ENCODE results near the gene GAB2. TPM values are rescaled to one million over a fixed set of nuclear protein-coding genes. Genes with fewer than 3 reads are reported as not detected.
"Not testable (repeated sequence)": the region's sequence is repeated elsewhere in the genome, so short reads cannot be mapped to it uniquely, and the experiment has no call there.

The GAB2 gene
- total RNA-seq, 1 donor from 2014 or later = 6.6 TPM

GRCh38 chr11:78284260-78284659, 133.4 kb downstream of the GAB2 start:
- no peak overlapping the region for H3K4me3 ChIP-seq (ENCODE audit: low read depth, low read length)
- no peak for FAIRE-seq

GRCh38 chr11:78282821-78283220, 134.8 kb downstream of the GAB2 start:
- no peak for TF ChIP-seq CTCF (IDR thresholded peaks at IDR 0.05; ENCODE audit: insufficient read depth, low read length, severe bottlenecking)
- no peak for FAIRE-seq
- no peak for DNase-seq (ENCODE audit: low read depth)
- H3K27me3 ChIP-seq (ENCODE audit: control insufficient read depth, insufficient read depth, low read length) = no peaks in the 10 kb centered on the region
- H3K36me3 ChIP-seq (ENCODE audit: control insufficient read depth, insufficient read depth, low read length) = no peaks in the 10 kb centered on the region
- H3K4me3 ChIP-seq (ENCODE audit: low read depth, low read length) = no peak overlapping the region

More at GRCh38 chr11:78284260-78284659, 133.4 kb downstream of the GAB2 start:
- no peak for TF ChIP-seq CTCF (IDR thresholded peaks at IDR 0.05; ENCODE audit: insufficient read depth, low read length, severe bottlenecking)
- no peaks in the 10 kb centered on the region for H3K36me3 ChIP-seq (ENCODE audit: control insufficient read depth, insufficient read depth, low read length)
- DNase-seq (ENCODE audit: low read depth) = no peak
- no peaks in the 10 kb centered on the region for H3K27me3 ChIP-seq (ENCODE audit: control insufficient read depth, insufficient read depth, low read length)

GRCh38 chr11:78281511-78281910, 136.1 kb downstream of the GAB2 start:
- H3K36me3 ChIP-seq (ENCODE audit: control insufficient read depth, insufficient read depth, low read length) = no peaks in the 10 kb centered on the region
- H3K4me3 ChIP-seq (ENCODE audit: low read depth, low read length) = no peak overlapping the region
- DNase-seq (ENCODE audit: low read depth) (no peak), FAIRE-seq (no peak)
- H3K27me3 ChIP-seq (ENCODE audit: control insufficient read depth, insufficient read depth, low read length) = no peaks in the 10 kb centered on the region
- TF ChIP-seq CTCF (IDR thresholded peaks at IDR 0.05; ENCODE audit: insufficient read depth, low read length, severe bottlenecking) = no peak

GRCh38 chr11:78277314-78277994, 140.2 kb downstream of the GAB2 start:
- DNase-seq (ENCODE audit: low read depth) (no peak), FAIRE-seq (no peak)
- no peak for TF ChIP-seq CTCF (IDR thresholded peaks at IDR 0.05; ENCODE audit: insufficient read depth, low read length, severe bottlenecking)
- Histone ChIP-seq H3K27me3 (ENCODE audit: control insufficient read depth, insufficient read depth, low read length) (no peaks in the 10 kb centered on the region), H3K36me3 (ENCODE audit: control insufficient read depth, insufficient read depth, low read length) (no peaks in the 10 kb centered on the region), H3K4me3 (ENCODE audit: low read depth, low read length) (no peak overlapping the region)

GRCh38 chr11:78276311-78276710, 141.3 kb downstream of the GAB2 start:
- no peak for FAIRE-seq
- TF ChIP-seq CTCF (IDR thresholded peaks at IDR 0.05; ENCODE audit: insufficient read depth, low read length, severe bottlenecking) = no peak

GRCh38 chr11:78274739-78275138, 142.9 kb downstream of the GAB2 start:
- Histone ChIP-seq H3K27me3 (ENCODE audit: control insufficient read depth, insufficient read depth, low read length) (no peaks in the 10 kb centered on the region), H3K36me3 (ENCODE audit: control insufficient read depth, insufficient read depth, low read length) (no peaks in the 10 kb centered on the region), H3K4me3 (ENCODE audit: low read depth, low read length) (no peak overlapping the region)
- no peak for TF ChIP-seq CTCF (IDR thresholded peaks at IDR 0.05; ENCODE audit: insufficient read depth, low read length, severe bottlenecking)
- FAIRE-seq (no peak), DNase-seq (ENCODE audit: low read depth) (no peak)

More at GRCh38 chr11:78276311-78276710, 141.3 kb downstream of the GAB2 start:
- Histone ChIP-seq H3K36me3 (ENCODE audit: control insufficient read depth, insufficient read depth, low read length) (no peaks in the 10 kb centered on the region), H3K27me3 (ENCODE audit: control insufficient read depth, insufficient read depth, low read length) (no peaks in the 10 kb centered on the region), H3K4me3 (ENCODE audit: low read depth, low read length) (no peak overlapping the region)
- no peak for DNase-seq (ENCODE audit: low read depth)

GRCh38 chr11:78272625-78273269, 144.9 kb downstream of the GAB2 start:
- H3K4me3 ChIP-seq (ENCODE audit: low read depth, low read length); DNase-seq (ENCODE audit: low read depth); H3K36me3 ChIP-seq (ENCODE audit: control insufficient read depth, insufficient read depth, low read length); FAIRE-seq; H3K27me3 ChIP-seq (ENCODE audit: control insufficient read depth, insufficient read depth, low read length): not testable (repeated sequence)

- H3K36me3 ChIP-seq (ENCODE audit: control insufficient read depth, insufficient read depth, low read length); H3K4me3 ChIP-seq (ENCODE audit: low read depth, low read length); DNase-seq (ENCODE audit: low read depth); FAIRE-seq; H3K27me3 ChIP-seq (ENCODE audit: control insufficient read depth, insufficient read depth, low read length): not testable (repeated sequence)
These were observed 145.8 kb downstream of the GAB2 start for GRCh38 chr11:78271801-78272200.
